Stomach smooth muscle (tissue), 2 donors: Measurements from ENCODE around the gene USP10.

Source experiments
- H3K27ac ChIP-seq: one replicate; pipeline ENCODE4 v1.7.0; 2013; ENCODE audit warnings: mild to moderate bottlenecking, low read length, inconsistent platforms
- H3K27me3 ChIP-seq, 2 donors: one replicate each; pipeline ENCODE4 v1.7.0; 2013; ENCODE audit warnings: low read length in 2 of 2; ENCODE audit not compliant: insufficient read depth in 2 of 2, control insufficient read depth in 1 of 2
- H3K36me3 ChIP-seq, 2 donors: one replicate each; pipeline ENCODE4 v1.7.0; 2013; ENCODE audit warnings: low read length in 2 of 2; ENCODE audit not compliant: control insufficient read depth in 2 of 2, insufficient read depth in 2 of 2
- H3K4me1 ChIP-seq: one replicate; pipeline ENCODE4 v1.7.0; 2013; ENCODE audit warnings: low read length; ENCODE audit not compliant: control insufficient read depth, insufficient read depth
- H3K4me3 ChIP-seq, 2 donors: one replicate each; pipeline ENCODE4 v1.7.0; 2013; ENCODE audit warnings: low read length in 2 of 2
- H3K9ac ChIP-seq, 2 donors: one replicate each; pipeline ENCODE4 v1.7.0; 2013; ENCODE audit warnings: low read length in 2 of 2, mild to moderate bottlenecking in 1 of 2
- H3K9me3 ChIP-seq, 2 donors: one replicate each; pipeline ENCODE4 v1.7.0; 2013; ENCODE audit warnings: low read length in 2 of 2; ENCODE audit not compliant: control insufficient read depth in 2 of 2
- donor health status: healthy.
- donor health status: Pancreatic carcinoma.

Gene USP10

DNA sequence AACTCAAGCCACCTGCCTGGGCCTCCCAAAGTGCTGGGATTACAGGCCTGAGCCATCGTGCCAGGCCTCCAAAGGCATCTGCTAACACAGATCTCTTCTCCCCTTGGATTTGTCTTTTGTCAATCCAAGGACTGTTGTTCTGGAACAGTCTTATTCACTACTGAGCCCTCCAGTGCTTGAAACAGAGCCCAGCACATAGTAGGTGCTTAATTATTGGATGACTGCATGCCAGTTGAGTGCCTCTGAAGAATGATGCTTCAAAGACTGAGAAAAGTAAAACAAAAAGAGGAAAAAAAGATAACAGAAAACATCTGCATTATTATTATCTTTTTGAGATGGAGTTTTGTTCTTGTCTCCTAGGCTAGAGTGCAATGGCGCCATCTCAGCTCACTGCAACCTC is 118.3 kb downstream of the USP10 start:
- Histone ChIP-seq H3K4me1 (peaks cover 33% of the 10 kb centered on the region), H3K36me3 (peaks cover 0 to 27% of the 10 kb centered on the region in 2 donors), H3K4me3 (no peak overlapping the region), H3K27ac (no peak overlapping the region), H3K9ac (no peak overlapping the region), H3K27me3 (no peaks in the 10 kb centered on the region), H3K9me3 (no peaks in the 10 kb centered on the region)

DNA sequence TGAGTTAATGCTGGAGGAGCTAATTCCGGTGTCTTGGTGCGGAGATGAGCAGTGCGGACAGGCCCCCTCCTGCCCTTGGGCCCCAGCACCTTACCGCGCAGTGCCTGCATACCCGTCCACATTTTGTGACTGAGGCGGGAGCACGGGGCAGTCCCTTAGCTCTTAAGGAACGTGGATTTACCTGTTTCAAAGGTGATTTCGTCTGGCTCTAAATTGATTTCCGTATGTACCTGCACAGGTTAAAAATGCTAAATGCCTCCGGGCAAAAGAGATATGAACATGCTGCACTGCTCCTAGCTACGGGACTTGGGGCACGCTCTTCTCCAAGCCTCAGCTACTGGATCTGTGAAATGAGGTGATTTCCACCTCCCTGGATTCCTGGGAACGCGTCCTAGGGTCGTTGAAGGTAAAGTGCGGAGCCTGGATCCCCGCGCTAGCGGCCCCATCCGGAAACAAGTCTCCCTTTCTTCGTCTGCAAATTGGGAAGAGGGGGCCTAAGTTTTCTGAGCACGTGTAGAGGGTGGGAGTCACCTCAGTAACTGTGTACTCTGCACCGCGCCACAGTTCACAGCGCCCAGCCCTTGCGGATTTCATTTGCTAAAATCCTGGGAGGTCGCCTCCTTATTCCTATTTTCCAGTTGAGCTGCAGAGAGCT is 119.3 kb downstream of the USP10 start:
- Histone ChIP-seq H3K9me3 (no peaks in the 10 kb centered on the region), H3K9ac (no peak overlapping the region), H3K27ac (peak overlapping the region; percentile 18), H3K27me3 (no peaks in the 10 kb centered on the region), H3K36me3 (peaks cover 0 to 30% of the 10 kb centered on the region in 2 donors), H3K4me1 (peaks cover 39% of the 10 kb centered on the region), H3K4me3 (peak overlapping the region in 1 of 2 donors; percentile 96)

DNA sequence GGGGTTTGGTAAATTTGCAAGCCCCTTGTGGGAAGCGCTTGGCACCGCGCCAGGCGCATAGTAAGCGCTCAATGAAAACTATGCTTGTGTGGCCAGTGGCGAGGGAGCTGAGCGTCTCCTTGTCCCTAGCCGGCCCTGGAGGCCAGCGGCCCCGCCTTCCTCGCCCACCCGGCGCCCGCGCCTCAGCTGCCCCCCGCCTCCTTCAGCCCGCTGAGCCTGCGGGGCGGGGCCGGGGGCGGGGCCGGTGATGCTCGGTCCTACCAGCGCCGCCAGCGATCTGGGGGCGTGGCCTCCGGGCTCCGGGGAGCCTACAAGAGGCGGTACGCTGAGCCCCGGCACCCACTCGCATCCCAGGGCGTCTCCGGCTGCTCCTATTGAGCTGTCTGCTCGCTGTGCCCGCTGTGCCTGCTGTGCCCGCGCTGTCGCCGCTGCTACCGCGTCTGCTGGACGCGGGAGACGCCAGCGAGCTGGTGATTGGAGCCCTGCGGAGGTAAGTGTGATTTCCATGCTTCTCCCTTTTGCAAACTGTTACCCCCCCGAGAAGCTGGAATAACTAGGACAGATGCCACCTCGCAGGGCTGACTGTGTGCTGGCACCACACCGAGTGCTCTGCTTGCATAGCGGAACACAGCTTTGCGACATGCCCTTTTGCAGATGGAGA is 120.0 kb downstream of the USP10 start, which contains the start of gene CRISPLD2:
Gene CRISPLD2, plus strand, starts transcription at position 342 of the 661 bp plus-strand sequence. CDS start 18,511 bp downstream, outside the sequence.
- no peaks in the 10 kb centered on the region for H3K9me3 ChIP-seq
- H3K9ac ChIP-seq: peak within 1 kb of the TSS; percentile 81 to 85
- H3K4me3 ChIP-seq: peak within 1 kb of the TSS; percentile 96 to 100
- peaks cover 0 to 31% of the 10 kb centered on the region in 2 donors for H3K36me3 ChIP-seq
- H3K4me1 ChIP-seq: peaks cover 44% of the 10 kb centered on the region
- peak within 1 kb of the TSS; percentile 64 for H3K27ac ChIP-seq
- H3K27me3 ChIP-seq: no peaks in the 10 kb centered on the region

DNA sequence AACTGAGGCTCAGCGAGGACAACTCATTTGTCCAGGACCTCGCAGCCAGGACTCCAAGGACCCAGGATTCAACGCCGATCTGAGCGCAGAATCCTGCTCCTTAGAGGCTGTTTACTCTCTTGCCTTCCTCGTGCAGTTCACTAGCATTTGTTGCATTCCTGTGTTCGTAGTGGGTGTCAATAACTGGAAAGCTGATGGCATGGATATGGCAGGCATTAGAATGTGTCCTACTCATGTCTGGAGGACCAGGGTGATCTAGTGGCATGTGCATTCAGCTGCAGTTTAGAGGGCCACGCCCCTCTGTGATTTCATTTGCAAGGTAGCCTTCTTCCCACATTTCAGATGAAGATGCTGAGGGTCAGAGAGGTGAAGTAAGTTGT is 120.5 kb downstream of the USP10 start:
- Histone ChIP-seq H3K4me3 (peak overlapping the region; percentile 96 to 100), H3K9ac (peak overlapping the region; percentile 81 to 85), H3K36me3 (peaks cover 0 to 31% of the 10 kb centered on the region in 2 donors), H3K4me1 (peaks cover 44% of the 10 kb centered on the region), H3K9me3 (no peaks in the 10 kb centered on the region), H3K27me3 (no peaks in the 10 kb centered on the region), H3K27ac (peak overlapping the region; percentile 64)

DNA sequence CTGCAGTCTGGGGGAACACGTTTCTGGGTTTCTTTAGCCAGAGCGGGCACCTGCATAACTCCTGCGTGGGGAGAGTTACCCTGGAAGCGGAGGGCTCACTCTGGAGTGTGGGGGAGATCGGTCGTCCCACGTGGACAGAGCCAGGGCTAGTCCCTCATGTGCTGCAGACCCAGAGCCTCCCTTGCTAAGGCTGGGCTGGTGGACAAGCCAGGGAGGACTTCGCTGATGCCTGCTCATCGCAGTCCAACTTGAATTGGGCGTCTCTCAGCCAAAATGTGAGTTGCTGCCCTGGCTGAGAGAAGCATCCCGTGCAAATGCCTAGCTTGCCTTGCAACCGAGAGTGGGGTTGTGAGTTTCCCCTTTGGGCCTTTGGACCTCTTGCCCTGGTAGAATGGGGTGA is 121.0 kb downstream of the USP10 start:
- Histone ChIP-seq H3K36me3 (peaks cover 0 to 31% of the 10 kb centered on the region in 2 donors), H3K4me3 (peak overlapping the region; percentile 96 to 100), H3K9ac (peak overlapping the region; percentile 81 to 85), H3K27ac (peak overlapping the region; percentile 64), H3K9me3 (no peaks in the 10 kb centered on the region), H3K27me3 (no peaks in the 10 kb centered on the region), H3K4me1 (peaks cover 45% of the 10 kb centered on the region)

DNA sequence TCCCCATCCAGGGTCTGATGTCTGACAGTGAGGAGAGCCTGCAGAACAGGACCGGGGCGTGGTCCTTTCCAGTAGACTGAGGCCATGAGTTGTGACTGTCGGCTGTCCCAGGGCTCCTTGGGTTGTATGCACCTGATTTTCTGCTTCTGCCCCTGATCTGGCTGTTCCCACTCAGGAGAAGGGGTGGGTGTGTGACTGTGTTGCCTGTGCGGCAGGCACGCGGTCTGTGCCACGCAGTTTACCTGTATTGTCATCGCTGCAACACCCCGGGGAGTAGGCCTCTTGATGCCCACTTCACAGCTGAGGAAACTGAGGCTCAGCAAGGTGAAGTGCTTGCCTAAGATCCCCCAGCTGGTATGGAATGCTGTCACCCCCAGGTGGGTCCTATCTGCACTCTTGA is 121.4 kb downstream of the USP10 start:
- Histone ChIP-seq H3K27me3 (no peaks in the 10 kb centered on the region), H3K36me3 (peaks cover 0 to 31% of the 10 kb centered on the region in 2 donors), H3K9me3 (no peaks in the 10 kb centered on the region), H3K9ac (peak overlapping the region; percentile 81 to 85), H3K27ac (peak overlapping the region; percentile 64), H3K4me1 (peaks cover 49% of the 10 kb centered on the region), H3K4me3 (peak overlapping the region; percentile 96 to 100)

DNA sequence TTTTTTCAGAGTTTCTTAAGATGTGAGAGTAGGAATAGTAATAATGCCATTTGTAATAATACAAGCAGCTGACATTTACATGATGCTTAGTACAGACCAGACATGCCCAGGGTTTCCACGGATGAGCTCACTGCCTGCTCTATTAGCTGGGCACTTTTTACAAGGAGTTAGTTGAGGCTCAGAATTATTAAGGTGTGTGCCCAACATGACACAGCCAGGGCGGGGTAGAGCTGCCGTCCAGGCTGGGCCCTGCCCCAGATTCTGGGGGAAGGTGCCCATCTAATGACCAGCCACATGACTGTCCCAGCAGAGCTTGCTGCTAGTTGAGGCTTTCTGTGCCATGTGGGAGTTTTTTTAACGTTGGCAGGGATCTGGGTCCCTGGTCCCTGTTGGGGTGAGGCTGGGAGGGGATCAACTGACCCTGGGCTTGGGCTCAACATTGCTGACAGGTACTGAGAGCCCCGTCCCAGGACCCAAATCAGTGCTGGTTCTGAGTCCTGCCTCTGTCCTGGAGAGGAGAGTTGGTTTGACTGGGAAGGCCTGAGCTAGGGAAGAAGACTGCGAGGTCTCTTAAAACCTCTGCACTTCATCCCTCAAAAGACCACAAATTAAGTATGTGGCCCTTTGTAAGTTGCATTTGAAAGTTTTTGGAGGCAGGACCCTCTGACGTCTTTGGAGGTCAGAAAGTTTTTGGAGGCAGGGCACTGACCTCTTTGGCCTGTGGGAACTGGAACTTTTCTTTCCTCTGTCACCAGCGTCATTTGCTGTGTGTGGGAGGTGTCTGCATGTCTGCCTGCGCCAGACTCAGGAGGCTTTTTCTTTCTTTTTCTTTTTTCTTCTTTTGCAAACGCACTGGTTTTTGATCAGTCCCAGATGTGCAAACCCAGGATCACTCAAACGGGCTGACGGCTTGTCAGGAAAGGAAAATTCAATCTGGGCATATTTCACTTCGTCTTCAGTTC is 122.2 kb downstream of the USP10 start:
- Histone ChIP-seq H3K36me3 (peaks cover 0 to 31% of the 10 kb centered on the region in 2 donors), H3K9me3 (no peaks in the 10 kb centered on the region), H3K4me3 (peak overlapping the region; percentile 96 to 100), H3K27ac (peak overlapping the region; percentile 60), H3K27me3 (no peaks in the 10 kb centered on the region), H3K9ac (peak overlapping the region; percentile 81 to 85), H3K4me1 (peaks cover 56% of the 10 kb centered on the region)

DNA sequence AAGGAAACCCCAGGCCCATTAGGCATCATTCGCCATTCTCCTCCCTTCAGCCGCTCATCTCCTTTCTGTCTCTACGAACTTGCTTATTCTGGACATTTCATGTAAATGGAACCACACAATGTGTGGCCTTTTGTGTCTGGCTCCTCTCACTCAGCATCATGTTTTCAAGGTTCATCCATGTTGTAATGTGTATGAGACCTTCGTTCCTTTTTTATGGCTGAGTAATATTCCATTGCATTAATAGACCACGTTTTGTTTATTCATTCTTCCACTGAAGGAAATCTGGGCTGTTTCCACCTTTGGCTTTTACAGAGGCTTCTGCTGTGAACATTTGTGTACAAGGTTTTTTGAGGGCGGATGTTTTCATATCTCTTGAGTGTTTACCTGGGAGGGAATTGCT is 123.2 kb downstream of the USP10 start:
- H3K9ac ChIP-seq: peak overlapping the region in 1 of 2 donors; percentile 85
- H3K36me3 ChIP-seq: peaks cover 0 to 34% of the 10 kb centered on the region in 2 donors
- H3K4me1 ChIP-seq: peaks cover 66% of the 10 kb centered on the region
- H3K27ac ChIP-seq: peak overlapping the region; percentile 60
- no peaks in the 10 kb centered on the region for H3K9me3 ChIP-seq
- no peaks in the 10 kb centered on the region for H3K27me3 ChIP-seq
- H3K4me3 ChIP-seq: peak overlapping the region in 1 of 2 donors; percentile 100

DNA sequence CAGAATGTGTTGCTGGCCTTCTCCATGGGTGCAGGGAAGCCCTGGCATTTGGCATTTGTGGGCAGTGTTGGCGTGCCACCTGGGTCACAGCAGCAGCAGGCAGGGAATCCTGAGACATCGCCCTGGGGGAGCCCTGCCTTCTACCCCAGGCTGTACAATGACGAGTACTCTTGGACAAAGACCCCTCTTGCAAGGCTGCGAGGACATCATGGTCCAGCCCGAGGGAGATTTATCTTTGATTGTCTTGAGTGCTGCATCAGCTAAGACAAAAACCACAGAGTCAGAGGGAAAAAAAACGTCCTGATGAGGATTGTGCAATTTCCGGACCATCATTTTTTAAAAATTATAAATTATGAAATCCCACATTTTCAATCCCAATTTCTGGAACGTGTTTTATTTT is 123.7 kb downstream of the USP10 start:
- no peaks in the 10 kb centered on the region for H3K9me3 ChIP-seq
- H3K36me3 ChIP-seq: peaks cover 0 to 38% of the 10 kb centered on the region in 2 donors
- peaks cover 70% of the 10 kb centered on the region for H3K4me1 ChIP-seq
- peak overlapping the region in 1 of 2 donors; percentile 100 for H3K4me3 ChIP-seq
- no peaks in the 10 kb centered on the region for H3K27me3 ChIP-seq
- peak overlapping the region; percentile 60 for H3K27ac ChIP-seq
- H3K9ac ChIP-seq: no peak overlapping the region

DNA sequence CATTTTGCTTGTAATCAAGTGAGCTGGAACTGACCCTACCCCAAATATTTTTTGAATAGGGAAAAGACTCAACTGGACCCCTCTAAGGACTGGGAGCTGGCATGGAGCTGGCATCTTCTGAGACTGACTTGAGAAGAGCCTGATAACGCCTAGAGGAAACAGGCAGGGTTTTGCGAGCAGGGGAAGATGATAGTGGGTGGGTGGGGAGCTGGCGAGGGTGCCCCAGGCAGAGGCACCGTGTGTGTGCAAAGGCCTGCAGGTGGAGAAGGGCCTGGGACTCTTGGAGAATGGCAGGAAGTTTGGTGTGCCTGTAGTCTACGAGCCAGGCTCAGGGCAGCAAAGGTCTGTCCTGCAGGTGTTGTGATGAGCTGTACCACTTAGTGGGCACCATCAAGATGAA is 124.1 kb downstream of the USP10 start:
- Histone ChIP-seq H3K36me3 (peaks cover 0 to 38% of the 10 kb centered on the region in 2 donors), H3K27me3 (no peaks in the 10 kb centered on the region), H3K27ac (no peak overlapping the region), H3K4me1 (peaks cover 75% of the 10 kb centered on the region), H3K4me3 (peak overlapping the region in 1 of 2 donors; percentile 40), H3K9ac (peak overlapping the region in 1 of 2 donors; percentile 1), H3K9me3 (no peaks in the 10 kb centered on the region)
